H1 (cell line): ENCODE measurements around the gene LCNL1. TPM values are rescaled to one million over a fixed set of nuclear protein-coding genes. Genes with fewer than 3 reads are reported as not detected.

ENCODE experiments used
- BACH1 ChIP-seq: IDR thresholded peaks from 2 replicates; pipeline ENCODE4 v1.6.1; 2012; ENCODE audit warnings: low read length, improper control_type of control experiment
- CHD7 ChIP-seq: fragments of 300-600 bp; sonication (generic); IDR thresholded peaks from 2 replicates; pipeline ENCODE4 v1.7.1; 2012; ENCODE audit warnings: low read length, moderate library complexity, mild to moderate bottlenecking, inconsistent platforms; ENCODE audit not compliant: insufficient replicate concordance
- CREB1 ChIP-seq: IDR thresholded peaks from 2 replicates; pipeline ENCODE4 v1.6.1; 2012; ENCODE audit warnings: inconsistent platforms
- EP300 ChIP-seq, 2 experiments: IDR thresholded peaks; 1 replicate in 1 of 2; 2 replicates in 1 of 2; pipeline ENCODE4 v1.6.1; 2011 to 2012; ENCODE audit warnings: low read depth in 2 of 2, low read length in 2 of 2, mild to moderate bottlenecking in 2 of 2, borderline replicate concordance in 1 of 2, inconsistent platforms in 1 of 2, moderate library complexity in 1 of 2
- NANOG ChIP-seq: IDR thresholded peaks from 2 replicates; pipeline ENCODE4 v1.6.1; 2011; ENCODE audit warnings: low read length, low read depth, mild to moderate bottlenecking, inconsistent platforms; ENCODE audit not compliant: insufficient read depth, poor library complexity, severe bottlenecking
- POU5F1 ChIP-seq: IDR thresholded peaks from 2 replicates; pipeline ENCODE4 v1.6.1; 2011; ENCODE audit warnings: low read depth, mild to moderate bottlenecking, low read length, moderate library complexity
- SIN3A ChIP-seq, 2 experiments: IDR thresholded peaks in 1 of 2; conservative IDR thresholded peaks in 1 of 2; 2 replicates each; pipeline ENCODE4 v1.6.1; 2011 to 2012; ENCODE audit warnings: low read length in 2 of 2, improper control_type of control experiment in 1 of 2, low read depth in 1 of 2, mild to moderate bottlenecking in 1 of 2
- SIRT6 ChIP-seq: IDR thresholded peaks from one replicate; pipeline ENCODE4 v1.7.1; 2012; ENCODE audit warnings: low read length, inconsistent platforms
- SRF ChIP-seq: IDR thresholded peaks from 2 replicates; pipeline ENCODE4 v1.6.1; 2011; ENCODE audit warnings: mild to moderate bottlenecking, low read depth, low read length, moderate library complexity
- TEAD4 ChIP-seq: IDR thresholded peaks from 2 replicates; pipeline ENCODE4 v1.6.1; 2012; ENCODE audit warnings: low read depth, low read length, inconsistent platforms, mixed read lengths
- YY1 ChIP-seq: IDR thresholded peaks from 2 replicates; pipeline ENCODE4 v1.6.1; 2011; ENCODE audit warnings: low read depth, mild to moderate bottlenecking, low read length
- ZNF274 ChIP-seq: IDR thresholded peaks from 2 replicates; pipeline ENCODE4 v1.7.0; 2012; ENCODE audit warnings: low read length, borderline replicate concordance; ENCODE audit errors: extremely low read depth
- polyA plus RNA-seq, 7 experiments: library from polyadenylated mRNA; depleted of rRNA in 3 of 7; stranded (reverse) in 5 of 7; unstranded in 2 of 7; fragments of >200 nt in 5 of 7; fragments of 200-250 nt in 2 of 7; gene quantifications; 1 replicate in 5 of 7; 2 replicates in 1 of 7; 4 replicates in 1 of 7; pipeline versions ENCODE4 v1.2.1 to v1.2.3, GENCODE V29; 2011 to 2013; ENCODE audit warnings: missing spikeins in 2 of 7, mixed read lengths in 2 of 7
- total RNA-seq: library from RNA; stranded (reverse); fragmentation: NEBNext Ultra II Directional; extraction: Animal tissue kit (Norgen Biotek cat#: 25700); gene quantifications from 2 replicates; pipeline ENCODE4 v1.2.1, GENCODE V29; 2021

Gene LCNL1
- total and polyA plus RNA-seq, 2 of the 8 experiments (the other 6 are each of a cell fraction or from before 2014, with no cell fraction given) = 0.11 TPM; not detected in 1

- no peak for TF ChIP-seq CHD7
- TF ChIP-seq EP300 (IDR thresholded peaks at IDR 0.05; ENCODE audit: borderline replicate concordance in 1 of 2, low read depth in 2 of 2, low read length in 2 of 2) = no peak
- TF ChIP-seq SIN3A (conservative IDR thresholded peaks at IDR 0.05 in 1 of 2, IDR thresholded peaks at IDR 0.05 in 1 of 2; ENCODE audit: low read depth in 1 of 2, low read length in 2 of 2) = peak in 1 of 2 experiments; percentile 64; a peak in 1 of 4 replicates
- no peak for TF ChIP-seq ZNF274
- TF ChIP-seq YY1 = peak; percentile 15; the same call in 1 of the 2 replicates
- TF ChIP-seq SRF = no peak
- no peak for TF ChIP-seq BACH1
- no peak for TF ChIP-seq TEAD4
- TF ChIP-seq NANOG = no peak
- no peak for TF ChIP-seq SIRT6
- no peak for TF ChIP-seq POU5F1
- TF ChIP-seq CREB1 = no peak
These were observed 7.1 kb upstream of the LCNL1 start (continued) for GRCh38 chr9:136975644-136976043.
